EH (cell line): ENCODE measurements around the gene LRP8.
A peak's percentile ranks its signal among the peaks of the same experiment; 100 is the strongest.

Experiments
- DNase-seq: peaks from one replicate; pipeline ENCODE4 v3.0.0-alpha.2; 2015; ENCODE audit warnings: low read depth

Gene LRP8

GRCh38 chr1:53328009-53328461 is at the start of gene LRP8:
Gene LRP8, minus strand, starts transcription at chr1:53328070. Its CDS starts 158 bp downstream, at chr1:53327912.
- DNase-seq = peak; percentile 76

GRCh38 chr1:53377438-53377841 is 49.6 kb upstream of the LRP8 start:
- DNase-seq = no peak

DNA sequence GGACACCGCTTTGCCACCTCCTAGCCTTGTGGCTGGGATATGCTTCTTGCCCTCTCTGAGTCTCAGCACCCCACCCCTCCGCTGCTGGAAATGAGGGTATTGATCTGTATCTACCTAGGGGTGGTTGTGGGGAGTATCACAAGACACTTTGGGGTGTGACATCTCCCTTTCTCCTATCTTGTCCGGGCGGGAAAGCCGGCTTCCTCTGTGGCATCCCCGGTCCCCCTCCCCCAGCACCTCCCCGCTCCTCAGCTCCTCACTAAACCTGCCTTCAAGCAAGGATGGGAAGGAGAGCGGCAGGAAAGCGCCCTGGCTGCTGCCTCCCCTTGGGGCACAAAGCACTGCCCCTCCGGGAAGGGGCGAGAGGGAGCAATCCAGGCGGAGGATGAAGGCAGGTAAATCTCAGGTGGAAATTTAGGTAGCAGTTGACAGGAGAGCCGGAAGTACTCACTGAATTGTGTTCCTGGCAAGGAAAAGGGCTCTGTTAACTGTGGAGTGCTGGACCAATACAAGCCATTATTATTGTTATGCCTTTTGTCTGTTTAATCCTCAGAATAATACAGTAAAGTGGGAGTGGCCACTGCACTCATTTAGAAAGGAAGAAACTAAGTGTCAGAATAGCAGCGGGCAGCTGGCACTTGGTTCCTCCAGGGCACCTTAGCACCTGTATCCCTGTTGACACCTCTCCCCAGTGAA is 49.0 kb upstream of the LRP8 start:
- DNase-seq = no peak

- no peak for DNase-seq
These were observed 48.2 kb upstream of the LRP8 start for GRCh38 chr1:53376041-53376461.

- no peak for DNase-seq
These were observed 47.6 kb upstream of the LRP8 start for GRCh38 chr1:53375440-53375839.

GRCh38 chr1:53373246-53373645 is 45.4 kb upstream of the LRP8 start:
- DNase-seq = no peak

- no peak for DNase-seq
These were observed 44.7 kb upstream of the LRP8 start for GRCh38 chr1:53372501-53372951.

DNA sequence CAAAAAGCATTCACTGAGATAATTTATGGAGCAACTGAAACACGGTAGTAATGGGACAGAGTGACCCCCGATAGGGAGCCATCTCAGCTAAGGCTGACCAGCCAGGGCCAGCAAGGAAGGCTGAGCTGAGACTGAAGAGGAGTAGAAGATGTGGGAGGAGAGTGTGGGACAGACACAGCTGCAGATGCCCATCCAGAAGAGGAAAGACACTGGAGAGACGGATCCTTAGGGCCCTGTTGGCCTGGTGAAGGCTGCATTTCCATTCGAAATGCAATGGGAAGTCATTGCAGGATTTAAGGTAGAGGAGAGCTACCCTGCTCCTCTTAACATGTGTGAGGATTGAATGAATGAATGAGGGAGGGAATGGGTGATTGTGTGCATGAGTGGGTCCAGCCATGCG is 44.0 kb upstream of the LRP8 start:
- DNase-seq = no peak

DNA sequence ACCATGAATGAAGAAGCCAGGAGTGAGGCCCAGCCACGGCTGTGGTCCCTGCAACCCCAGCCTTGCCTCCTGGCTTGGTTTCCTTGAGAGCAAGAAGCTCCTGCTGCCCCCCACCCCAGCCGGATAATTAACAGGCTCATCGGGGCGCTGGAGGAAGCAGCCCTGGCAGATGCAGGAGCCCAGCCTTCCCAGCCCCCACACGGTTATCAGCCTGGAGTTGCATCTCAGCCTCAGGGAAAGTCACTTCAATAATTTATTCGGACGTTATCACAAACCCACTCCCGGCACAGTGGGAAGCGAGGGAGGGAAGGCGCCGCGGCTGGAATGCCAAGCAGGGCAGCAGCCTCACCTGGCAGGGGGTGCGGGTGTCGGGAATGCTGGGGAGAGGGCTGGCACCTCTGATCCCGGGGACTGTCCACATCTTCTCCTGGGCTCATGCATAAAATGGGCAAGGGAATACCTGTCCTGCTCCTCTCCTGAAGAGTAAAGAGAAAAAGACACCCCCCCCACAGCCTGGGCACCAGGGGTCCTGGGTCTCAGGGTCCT is 43.3 kb upstream of the LRP8 start:
- DNase-seq = no peak

- DNase-seq = no peak
These were observed 42.6 kb upstream of the LRP8 start for GRCh38 chr1:53370369-53370961.

DNA sequence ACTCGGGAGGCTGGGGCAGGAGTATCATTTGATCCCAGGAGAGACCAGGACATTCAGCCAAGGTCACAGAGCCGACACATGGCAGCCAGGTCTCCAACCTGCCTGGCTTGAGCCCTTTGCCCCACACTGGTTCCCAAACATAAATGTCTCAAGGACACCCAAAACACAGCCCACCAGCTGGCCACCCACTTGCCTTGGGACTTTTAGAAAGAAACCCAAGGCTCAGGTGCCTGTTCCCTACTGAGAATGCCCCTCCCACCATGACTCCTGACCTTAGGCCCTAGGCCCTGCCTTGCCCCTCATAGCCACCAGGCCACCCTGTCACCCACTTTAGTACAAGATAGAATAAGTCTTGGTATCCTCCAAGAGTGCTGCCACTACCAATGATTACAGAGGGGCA is 41.9 kb upstream of the LRP8 start:
- no peak for DNase-seq

GRCh38 chr1:53369034-53369750 is 41.3 kb upstream of the LRP8 start:
- DNase-seq = no peak

GRCh38 chr1:53368314-53369033 is 40.6 kb upstream of the LRP8 start:
- DNase-seq = peak; percentile 3

GRCh38 chr1:53367503-53368313 is 39.8 kb upstream of the LRP8 start:
- peak; percentile 20 for DNase-seq

- no peak for DNase-seq
These were observed 39.1 kb upstream of the LRP8 start for GRCh38 chr1:53366901-53367502.

DNA sequence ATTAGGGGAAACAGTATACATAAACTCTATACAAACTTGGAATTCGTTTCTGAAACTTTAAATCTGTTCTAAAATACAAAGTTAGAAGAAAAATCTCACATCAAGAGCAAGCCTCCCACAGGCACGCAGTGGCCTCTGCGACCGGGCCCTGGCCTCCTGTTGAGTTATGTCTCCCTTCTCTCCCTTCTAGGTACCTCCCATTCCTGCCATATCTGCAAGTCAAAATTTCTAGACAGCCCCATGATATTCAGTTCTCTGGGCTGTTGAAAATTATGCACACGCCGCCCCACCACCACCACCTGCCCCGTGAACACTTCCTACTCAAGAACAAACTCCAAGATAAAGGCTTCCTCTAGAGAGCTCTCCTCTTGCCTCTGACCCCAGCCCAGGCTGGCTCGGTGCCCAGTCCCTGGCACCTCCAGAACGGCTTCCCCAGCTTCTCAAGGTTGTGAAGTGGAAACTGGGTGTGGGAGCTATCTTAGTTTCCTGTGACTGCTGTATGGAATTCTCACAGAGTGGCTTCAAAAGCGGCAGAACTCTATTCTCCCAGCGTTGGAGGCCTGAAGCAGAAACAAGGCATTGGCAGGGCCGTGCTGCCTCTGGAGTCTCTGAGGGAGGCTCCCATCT is 37.7 kb upstream of the LRP8 start:
- DNase-seq = no peak

- DNase-seq = no peak
These were observed 35.2 kb upstream of the LRP8 start for GRCh38 chr1:53362851-53363642.

DNA sequence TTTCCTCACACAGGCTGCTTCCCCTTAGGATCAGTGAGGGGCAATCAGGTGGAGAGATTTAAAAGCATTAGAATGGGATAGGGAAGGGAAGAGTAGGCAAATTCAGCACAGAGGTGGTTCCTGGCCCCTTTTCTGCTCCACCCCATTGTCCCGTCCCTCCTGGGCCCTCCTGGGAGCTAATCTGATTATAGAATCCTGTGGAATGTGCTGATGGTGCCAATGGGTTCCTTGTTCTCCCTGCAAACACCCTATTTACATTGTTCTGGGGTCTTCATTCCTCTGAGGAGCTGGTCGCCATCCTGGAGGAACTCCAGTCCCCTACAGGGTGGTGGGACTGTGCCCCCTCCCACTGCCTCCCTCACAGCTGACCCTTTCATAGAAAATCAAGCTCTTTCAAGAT is 34.4 kb upstream of the LRP8 start:
- DNase-seq = no peak

- DNase-seq = no peak
These were observed 33.7 kb upstream of the LRP8 start for GRCh38 chr1:53361541-53361961.

GRCh38 chr1:53359934-53360276 is 32.0 kb upstream of the LRP8 start:
- no peak for DNase-seq
